ENCODE data around the gene NTF4. TPM values are rescaled to one million over a fixed set of nuclear protein-coding genes. Genes with fewer than 3 reads are reported as not detected.

The NTF4 gene
- total and polyA plus RNA-seq, 2 of the 13 experiments (the other 11 are each of a cell fraction or from before 2014, with no cell fraction given) = not detected

- TF ChIP-seq ZNF414 (CRISPR knock-in tag; IDR thresholded peaks at IDR 0.05) = no peak
- TF ChIP-seq ZBTB42 (CRISPR knock-in tag; IDR thresholded peaks at IDR 0.05) = 0 out of 2 replicates have a peak, but pooled peaks have one; percentile 18
- no peak; the same call in 1 of the 2 replicates for TF ChIP-seq ZSCAN29 (CRISPR knock-in tag; conservative IDR thresholded peaks at IDR 0.05)
- TF ChIP-seq KLF6 (CRISPR knock-in tag; IDR thresholded peaks at IDR 0.05) = no peak
- TF ChIP-seq ZFYVE20 (CRISPR knock-in tag; IDR thresholded peaks at IDR 0.05; ENCODE audit: borderline replicate concordance, low read depth) = no peak
- no peak for TF ChIP-seq CBX5 (CRISPR knock-in tag; IDR thresholded peaks at IDR 0.05; ENCODE audit: borderline replicate concordance)
- TF ChIP-seq HINFP (CRISPR knock-in tag; IDR thresholded peaks at IDR 0.05; ENCODE audit: low read depth) = peak; percentile 16; the same call in 1 of the 2 replicates
- no peak for TF ChIP-seq ZNF564 (CRISPR knock-in tag; IDR thresholded peaks at IDR 0.05)
- no peak for TF ChIP-seq PHF5A (CRISPR knock-in tag; IDR thresholded peaks at IDR 0.05; ENCODE audit: low read depth, unreplicated experiment)
- no peak for TF ChIP-seq ZNF496 (CRISPR knock-in tag; IDR thresholded peaks at IDR 0.05; ENCODE audit: insufficient replicate concordance)
- no peak for TF ChIP-seq ZNF615 (CRISPR knock-in tag; IDR thresholded peaks at IDR 0.05; ENCODE audit: borderline replicate concordance)
- no peak for TF ChIP-seq ZSCAN30 (CRISPR knock-in tag; IDR thresholded peaks at IDR 0.05)
- no peak for TF ChIP-seq TIGD3 (CRISPR knock-in tag; IDR thresholded peaks at IDR 0.05; ENCODE audit: borderline replicate concordance)
- no peak for TF ChIP-seq ZNF10 (CRISPR knock-in tag; IDR thresholded peaks at IDR 0.05; ENCODE audit: borderline replicate concordance, low read depth)
- TF ChIP-seq TMF1 (CRISPR knock-in tag; IDR thresholded peaks at IDR 0.05; ENCODE audit: low read depth) = no peak
- TF ChIP-seq FOXA3 (CRISPR knock-in tag; IDR thresholded peaks at IDR 0.05) = no peak
- no peak for TF ChIP-seq GTF3A (CRISPR knock-in tag; conservative IDR thresholded peaks at IDR 0.05)
- no peak for TF ChIP-seq ATF5 (CRISPR knock-in tag; IDR thresholded peaks at IDR 0.05; ENCODE audit: low read depth)
- no peak for TF ChIP-seq AHR (CRISPR knock-in tag; IDR thresholded peaks at IDR 0.05)
- no peak for TF ChIP-seq CEBPZ (IDR thresholded peaks at IDR 0.05; ENCODE audit: low read length)
- no peak for TF ChIP-seq TCF12 (IDR thresholded peaks at IDR 0.05)
- 0 out of 2 replicates have a peak, but pooled peaks have one; percentile 18 for TF ChIP-seq TCF12 (CRISPR knock-in tag; IDR thresholded peaks at IDR 0.05)
Observed at GRCh38 chr19:49084206-49085019, 19.8 kb upstream of the NTF4 start (continued).

Data from HepG2 (cell line).